Sciatic nerve (tissue), 2 donors: ENCODE results near the gene RNF144A. TPM values are rescaled to one million over a fixed set of nuclear protein-coding genes. Genes with fewer than 3 reads are reported as not detected.
"Not testable (repeated sequence)": the region's sequence is repeated elsewhere in the genome, so short reads cannot be mapped to it uniquely, and the experiment has no call there.

ENCODE experiments used
- ATAC-seq: fragments of 200-7000 bp; cut with Tn5 transposase; one replicate; pipeline ENCODE4 v1.9.1; 2020; ENCODE audit warnings: mild to moderate bottlenecking, moderate library complexity
- DNase-seq: peaks from one replicate; pipeline ENCODE4 v3.0.0-alpha.2; 2020; ENCODE audit warnings: low spot score
- intact Hi-C: fragments of 100-400 bp; cut with DNase I; formaldehyde crosslinking; loops from one replicate; pipeline ENCODE4 v1.14.2; 2022
- total RNA-seq: library from RNA; stranded (reverse); fragmentation: NEBNext Ultra II Directional; extraction: Animal tissue kit (Norgen Biotek cat#: 25700); gene quantifications from one replicate; pipeline ENCODE4 v1.2.1, GENCODE V29; 2021
- donor health status: DM: no; HTN: no; CAD: no.
- donor health status: DM: no; HTN: no; CAD: no.

The RNF144A gene
- total RNA-seq, 1 donor from 2014 or later: 42.5 TPM

DNA sequence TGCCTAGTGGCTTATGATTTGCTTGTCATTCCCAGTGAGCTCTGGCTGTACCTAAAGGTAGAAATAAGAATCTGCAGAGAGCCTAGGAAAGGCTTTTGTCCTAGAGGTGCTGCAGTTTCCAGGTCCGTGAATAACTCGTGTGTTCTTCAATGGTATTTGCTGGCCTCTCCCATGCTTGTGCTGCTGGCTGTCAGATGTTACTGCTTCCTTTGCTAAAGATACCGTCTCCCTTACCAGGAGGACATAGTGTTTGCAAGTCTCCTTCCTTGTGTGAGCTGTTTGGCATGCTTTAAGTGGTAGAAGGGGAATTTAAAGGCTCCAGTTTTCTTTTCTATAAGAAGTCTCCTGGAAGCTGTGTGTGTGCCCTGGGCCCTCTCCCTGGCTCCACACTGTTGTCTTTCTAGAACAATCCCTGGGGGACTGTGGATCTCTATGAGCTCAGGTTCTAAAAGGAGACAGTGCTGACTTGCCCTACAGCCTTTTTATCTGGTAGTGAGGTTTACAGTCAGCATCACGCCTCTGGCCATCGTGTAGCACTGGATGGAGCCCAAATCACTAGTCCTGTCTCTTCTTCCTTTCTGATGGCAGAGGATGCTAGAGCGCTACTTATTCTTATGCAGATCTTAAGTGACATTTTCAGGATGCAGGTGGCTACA, 65.8 kb downstream of the RNF144A start:
- intact Hi-C loops: no loop called here
- ATAC-seq (no peak), DNase-seq (no peak)

DNA sequence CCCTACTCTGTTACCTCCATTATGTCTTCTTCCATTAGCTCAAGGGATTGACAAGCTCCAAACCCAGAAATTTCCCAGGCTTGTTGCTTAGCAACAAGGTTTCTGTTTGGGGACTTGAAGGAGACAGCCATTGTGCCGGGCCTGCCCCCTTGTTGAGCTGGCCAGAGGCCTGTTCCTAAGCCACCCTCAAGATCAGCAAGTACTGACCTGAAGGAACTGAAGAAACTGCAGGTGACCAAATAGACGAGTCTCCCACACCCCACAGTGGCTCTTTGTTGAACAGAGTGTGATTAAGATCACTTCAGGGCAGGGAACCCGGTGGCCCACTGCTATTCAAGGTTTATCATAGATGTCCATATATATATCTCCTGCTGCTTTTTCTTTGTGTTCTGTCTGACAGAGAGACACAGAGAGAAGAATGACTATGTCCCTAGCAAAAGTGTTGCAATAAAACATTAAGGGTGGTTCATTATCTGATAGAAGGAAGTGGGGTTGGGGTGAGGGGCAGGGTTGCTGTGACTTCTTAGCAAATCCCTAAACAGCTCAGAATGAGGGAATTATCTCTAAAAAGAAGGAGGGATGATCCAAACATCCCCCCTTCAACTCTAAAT, 69.2 kb downstream of the RNF144A start:
- intact Hi-C loops: no loop called here
- peak; percentile 84 for ATAC-seq
- no peak for DNase-seq

DNA sequence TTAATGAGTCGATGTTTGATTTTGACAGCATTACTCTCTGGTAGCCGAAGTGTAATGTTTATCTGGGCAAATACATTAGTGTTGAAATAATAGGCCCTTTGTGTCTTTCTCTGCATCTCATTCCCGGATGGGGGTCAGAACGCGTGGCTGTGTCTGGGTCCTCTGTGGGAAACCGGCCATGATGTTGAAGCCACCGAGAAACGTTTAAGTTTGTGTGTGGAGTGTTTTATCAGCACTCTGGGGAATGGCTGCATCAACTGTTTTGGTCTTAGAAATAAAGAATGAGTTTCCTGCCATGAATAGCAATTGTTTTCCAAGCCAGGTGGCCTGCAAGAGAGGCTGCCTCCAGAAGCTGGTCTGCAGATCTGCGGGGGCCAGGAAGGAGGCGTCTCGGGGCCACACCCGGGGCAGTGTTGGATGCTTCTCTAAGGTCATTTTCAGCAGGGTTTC, 69.7 kb downstream of the RNF144A start:
- intact Hi-C loops: no loop called here
- DNase-seq (no peak), ATAC-seq (peak; percentile 82)

DNA sequence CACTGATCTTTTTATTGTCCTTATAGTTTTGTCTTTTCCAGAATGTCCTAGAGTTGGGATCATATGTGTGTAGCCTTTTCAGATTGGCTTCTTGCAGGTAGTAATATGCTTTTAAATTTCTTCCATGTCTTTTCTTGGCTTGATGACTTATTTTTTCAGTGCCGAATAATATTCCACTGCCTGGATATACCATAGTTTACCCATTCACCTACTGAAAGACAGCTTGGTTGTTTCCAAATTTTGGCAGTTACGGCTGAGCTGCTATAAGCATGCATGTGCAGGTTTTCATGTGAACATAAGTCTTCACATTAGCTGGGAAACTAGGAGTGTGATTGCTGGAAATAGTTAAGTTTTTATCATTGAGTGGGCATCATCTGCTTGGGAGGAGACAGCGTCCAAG, 73.7 kb downstream of the RNF144A start:
- no peak for DNase-seq
- ATAC-seq: no peak
- intact Hi-C loops: no loop called here

DNA sequence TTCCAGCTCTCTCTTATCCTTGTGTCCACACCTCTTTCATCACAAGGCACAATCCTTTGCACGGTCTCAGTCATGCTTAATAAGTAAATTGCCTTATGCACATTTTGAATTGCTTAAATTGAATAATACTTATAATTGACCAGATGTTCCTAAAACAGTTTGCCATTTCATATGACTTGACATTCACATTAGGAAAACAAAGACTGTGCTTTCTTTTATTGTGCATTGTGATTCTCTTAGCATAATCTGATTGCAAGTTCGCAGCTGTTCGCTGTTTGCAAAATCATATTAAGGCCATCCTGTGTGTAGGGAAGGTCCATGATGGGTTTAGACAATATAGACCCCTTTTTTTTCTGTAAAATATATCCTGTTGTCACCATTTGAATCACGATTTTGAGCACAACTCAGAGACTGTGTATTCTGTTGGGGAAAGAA, 75.6 kb downstream of the RNF144A start:
- intact Hi-C loops: no loop called here
- DNase-seq: no peak
- ATAC-seq: peak; percentile 37

DNA sequence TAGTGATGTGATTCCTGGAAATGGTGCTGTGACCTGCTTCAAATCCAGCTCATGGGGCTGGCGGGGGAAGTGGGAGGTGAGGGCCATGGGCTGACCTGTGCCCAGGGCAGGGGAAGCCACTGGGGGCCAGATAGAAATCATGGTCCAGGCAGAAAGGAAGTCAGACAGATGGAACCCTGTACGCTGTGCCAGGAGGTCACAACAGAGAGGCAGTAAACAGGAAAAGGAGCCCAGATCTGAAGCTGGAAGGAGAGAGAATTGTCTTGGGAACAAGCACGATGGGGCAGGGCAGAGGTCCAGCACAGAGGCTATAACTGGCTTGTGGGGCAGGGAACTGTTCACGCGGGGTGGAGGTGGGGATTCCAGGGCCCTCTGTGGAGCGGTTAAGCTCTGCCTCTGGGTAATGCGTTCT, 76.0 kb downstream of the RNF144A start:
- intact Hi-C loops: no loop called here
- peak; percentile 81 for ATAC-seq
- peak; percentile 82 for DNase-seq

DNA sequence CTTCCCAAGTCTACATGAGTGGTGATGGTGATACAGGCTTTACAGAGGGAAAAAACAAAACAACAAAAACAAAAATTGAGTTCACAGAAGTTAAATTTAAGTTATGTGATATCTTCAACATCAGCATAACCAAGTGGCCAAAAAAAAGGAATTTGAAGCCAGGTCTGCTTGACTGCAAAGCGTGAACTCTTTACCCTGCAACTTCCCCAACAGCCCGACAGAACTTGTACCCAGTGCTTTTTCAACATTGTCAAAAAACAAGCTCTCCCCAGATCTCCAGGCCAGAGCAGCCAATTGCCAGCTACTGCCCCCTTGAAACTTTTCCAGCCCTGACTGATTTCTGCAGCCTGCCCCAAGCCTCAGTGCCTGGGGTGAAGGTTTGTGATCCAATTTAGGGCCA, 76.7 kb downstream of the RNF144A start:
- DNase-seq (no peak), ATAC-seq (peak; percentile 8)
- intact Hi-C loops: no loop called here

DNA sequence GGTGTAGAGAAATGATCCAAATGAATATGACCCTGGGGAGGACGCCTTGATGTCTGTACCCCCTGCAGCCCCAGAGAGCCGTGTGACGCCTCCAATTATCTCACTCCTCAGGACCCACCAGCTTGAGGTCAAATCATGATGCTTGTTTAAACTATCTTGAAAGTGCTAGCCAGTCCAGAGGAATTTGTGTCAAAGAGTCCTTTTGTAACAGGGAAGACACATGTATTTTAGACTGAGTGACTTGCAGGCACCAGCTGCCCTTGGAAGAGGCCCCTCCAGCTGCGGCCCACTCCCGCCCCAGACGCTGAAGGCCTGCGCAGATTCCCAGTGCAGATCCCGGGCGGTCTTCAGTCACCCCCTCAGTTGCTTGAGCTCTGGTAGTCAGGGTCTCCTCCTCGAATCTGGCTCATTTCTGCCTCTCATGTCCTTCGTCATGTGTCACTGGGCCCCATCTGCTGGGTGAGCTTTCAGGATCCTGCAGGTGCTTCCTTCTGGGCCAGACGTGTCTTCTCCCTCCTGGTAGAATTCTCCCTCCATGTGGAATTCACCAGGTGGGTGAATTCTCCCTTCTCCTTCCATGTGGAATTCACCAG, 77.4 kb downstream of the RNF144A start:
- intact Hi-C loops: no loop called here
- DNase-seq: no peak

DNA sequence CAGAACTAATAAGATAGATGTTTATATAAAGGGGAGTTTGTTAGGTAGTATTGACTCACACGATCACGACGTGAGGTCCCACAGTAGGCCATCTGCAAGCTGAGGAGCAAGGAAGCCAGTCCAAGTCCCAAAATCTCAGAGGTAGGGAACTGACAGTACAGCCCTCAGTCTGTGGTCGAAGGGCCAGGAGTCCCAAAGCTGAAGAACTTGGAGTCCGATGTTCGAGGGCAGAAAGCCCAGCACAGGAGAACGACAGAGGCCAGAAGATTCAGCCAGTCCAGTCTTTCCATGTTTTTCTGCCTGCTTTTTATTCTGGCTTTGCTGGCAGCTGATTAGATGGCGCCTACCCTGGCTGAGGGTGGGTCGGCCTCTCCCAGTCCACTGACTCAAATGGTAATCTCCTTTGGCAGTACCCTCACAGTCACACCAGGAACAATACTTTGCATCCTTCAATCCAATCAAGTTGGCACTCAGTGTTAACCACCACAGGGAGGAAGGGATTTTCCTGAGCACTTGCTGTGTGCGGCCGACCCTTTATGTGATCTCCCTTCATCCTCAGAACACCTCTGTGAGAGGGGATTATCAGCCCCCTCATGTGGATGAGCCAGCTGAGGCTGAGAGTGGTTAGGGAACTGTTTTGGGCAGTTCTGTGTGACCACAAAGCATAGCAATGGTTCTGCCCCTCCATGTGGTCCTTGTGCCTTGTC, 78.3 kb downstream of the RNF144A start:
- no peak for DNase-seq
- intact Hi-C loops: no loop called here
- peak; percentile 27 for ATAC-seq

More for the DNA sequence above, 77.4 kb downstream of the RNF144A start:
- peak; percentile 65 for ATAC-seq

DNA sequence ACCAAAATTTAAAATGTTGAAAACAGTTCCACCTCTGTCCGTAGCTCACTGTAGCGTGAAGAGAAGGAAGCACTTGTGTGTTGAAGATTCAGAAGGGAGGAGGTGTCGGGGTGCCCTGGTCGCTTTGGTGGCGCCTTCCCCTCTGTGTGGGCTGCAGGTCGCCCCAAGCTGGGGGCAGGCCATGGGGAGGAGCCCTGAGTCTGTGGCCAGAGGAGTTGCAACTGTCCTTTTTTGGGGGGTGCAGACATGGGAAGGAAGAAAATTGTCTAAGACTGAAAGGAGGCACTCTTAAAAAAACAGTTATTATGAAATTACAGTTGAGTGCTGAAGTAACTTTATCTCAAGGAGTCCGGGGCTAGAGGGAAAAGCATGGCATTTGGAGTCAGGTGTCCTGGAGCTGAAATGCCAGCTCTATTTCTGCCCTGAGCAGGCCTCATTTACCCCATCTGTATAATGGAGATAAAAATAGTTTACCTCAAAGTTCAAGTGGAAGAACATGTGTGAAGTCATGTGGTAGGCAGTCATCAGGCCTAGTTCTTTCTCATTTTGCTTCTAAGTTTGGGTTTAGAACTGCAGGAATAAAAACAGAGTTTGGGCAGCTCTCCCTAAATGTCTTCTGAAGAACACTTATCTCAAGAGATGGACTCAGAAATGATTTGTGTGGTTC, 82.1 kb downstream of the RNF144A start:
- intact Hi-C loops: no loop called here
- DNase-seq (no peak), ATAC-seq (no peak)

DNA sequence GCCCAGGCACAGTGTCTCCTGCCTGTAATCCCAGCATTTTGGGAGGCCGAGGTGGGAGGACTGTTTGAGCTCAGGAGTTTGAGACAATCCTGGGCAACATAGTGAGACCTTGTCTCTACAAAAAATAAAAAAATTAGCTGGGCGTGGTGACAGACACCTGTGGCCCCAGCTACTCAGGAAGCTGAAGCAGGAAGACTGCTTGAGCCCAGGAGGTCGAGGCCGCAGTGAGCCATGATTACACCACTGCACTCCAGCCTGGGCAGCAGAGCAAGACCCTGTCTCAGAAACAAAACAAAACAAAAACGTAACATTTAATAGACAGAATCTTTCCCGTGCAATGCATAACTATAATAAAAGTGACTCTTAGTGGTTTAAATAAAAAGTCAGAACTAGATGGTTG, 84.2 kb downstream of the RNF144A start:
- ATAC-seq, intact Hi-C loops, DNase-seq: not testable (repeated sequence)

DNA sequence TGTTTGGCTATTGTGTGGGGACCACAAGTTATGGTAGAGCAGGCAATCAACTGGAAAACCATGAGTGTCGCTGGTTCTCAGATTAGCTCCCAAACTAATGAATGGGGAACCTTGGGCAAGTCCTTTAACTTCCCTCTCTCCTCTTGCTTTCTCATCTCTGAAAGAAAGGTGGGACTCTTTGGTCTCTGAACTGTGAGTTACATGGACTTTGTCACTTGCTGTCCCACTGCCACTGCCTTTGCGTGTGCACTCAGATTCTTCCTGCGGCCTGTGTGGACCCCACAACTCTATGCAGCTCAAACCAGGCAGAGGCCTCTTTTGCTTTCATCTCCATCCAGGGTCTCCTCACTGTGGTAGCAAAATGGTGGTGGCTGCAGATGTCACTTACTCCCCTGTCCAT, 86.7 kb downstream of the RNF144A start:
- no peak for DNase-seq
- no peak for ATAC-seq
- intact Hi-C loops: no loop called here

DNA sequence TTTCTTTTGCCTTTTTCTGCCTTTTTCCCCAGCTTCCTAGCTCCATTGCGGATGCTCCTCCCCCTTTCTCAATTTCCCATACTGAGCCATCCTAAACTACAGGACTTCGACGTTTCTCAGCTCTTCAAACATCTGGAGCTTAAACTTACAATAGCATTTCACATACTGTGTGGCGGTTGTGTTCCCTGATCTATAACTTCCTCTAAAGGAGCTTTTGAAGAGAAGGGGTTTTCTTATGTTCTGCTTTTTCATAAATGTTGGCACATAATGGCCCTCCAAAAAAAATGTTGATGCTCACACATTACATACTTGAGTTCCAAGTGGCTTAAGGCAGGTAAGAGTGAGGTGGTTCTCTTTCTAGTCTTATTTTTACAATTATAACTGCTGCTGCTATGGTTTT, 87.4 kb downstream of the RNF144A start:
- ATAC-seq: no peak
- intact Hi-C loops: loop anchor here (1.0 kb wide), 1 partner anchor 34 kb away; no protein-coding TSS in a partner anchor

DNA sequence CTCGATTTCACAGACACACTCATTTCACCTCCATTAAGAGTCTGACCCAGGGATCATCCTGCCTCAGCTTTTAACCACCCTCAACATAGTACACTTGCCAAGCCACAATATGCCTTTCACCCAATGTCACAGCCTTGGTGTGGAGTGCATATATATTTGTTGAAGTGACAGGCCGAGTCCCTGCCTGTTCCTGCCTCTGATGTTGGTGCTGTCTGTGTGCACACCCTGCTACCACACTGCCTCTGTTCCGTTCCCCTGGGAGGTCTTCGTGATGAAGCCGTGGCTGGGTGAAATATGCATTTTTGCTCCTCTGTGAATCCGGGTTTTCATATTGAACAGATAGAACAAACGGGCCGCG, 90.3 kb downstream of the RNF144A start:
- DNase-seq: no peak
- ATAC-seq: no peak
- intact Hi-C loops: no loop called here

More for the DNA sequence above, 87.4 kb downstream of the RNF144A start:
- no peak for DNase-seq

DNA sequence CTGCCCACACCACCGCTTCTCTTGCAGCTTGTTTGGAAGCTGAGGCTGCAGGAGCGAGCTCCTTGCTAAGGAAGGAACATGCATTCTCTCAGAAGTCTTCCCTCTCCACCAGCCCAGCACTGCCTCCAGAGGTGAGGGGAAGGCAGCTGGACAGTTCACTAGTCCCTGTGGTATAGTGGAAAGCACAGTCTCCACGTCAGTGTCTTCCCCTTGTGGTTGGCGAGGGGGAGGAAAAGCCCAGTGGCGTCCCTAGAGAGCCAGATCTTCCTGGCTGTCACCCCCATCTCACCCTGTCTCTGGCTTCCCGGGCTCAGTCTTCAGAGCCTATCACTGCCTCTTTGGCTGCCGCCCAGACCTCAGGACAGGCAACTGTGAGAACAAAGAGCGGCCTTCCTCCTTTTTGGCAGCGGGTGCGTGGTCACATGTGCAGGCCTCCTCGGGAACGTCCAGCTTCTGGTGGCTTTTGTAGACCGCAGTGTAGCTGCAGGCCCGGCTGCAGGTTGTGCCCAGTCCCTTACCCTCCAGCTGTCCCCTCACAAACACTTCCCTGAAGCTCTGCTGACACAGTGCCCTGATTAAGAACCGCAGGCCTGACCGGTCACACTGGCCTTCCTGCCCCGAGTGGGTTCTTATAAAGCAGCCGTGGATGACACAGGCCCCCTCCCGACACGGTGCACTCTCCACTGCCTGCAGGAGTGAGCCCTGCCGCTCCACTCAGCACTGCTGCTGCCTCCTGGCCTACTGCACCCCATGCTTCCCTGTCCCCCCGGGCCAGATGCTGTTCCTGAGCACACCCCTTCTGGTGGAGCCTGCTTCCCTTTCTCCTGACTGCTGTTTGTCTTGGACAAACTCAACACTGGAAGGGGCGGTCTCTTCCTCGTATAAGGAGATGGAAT, 90.9 kb downstream of the RNF144A start:
- intact Hi-C loops: no loop called here
- DNase-seq: peak; percentile 95

DNA sequence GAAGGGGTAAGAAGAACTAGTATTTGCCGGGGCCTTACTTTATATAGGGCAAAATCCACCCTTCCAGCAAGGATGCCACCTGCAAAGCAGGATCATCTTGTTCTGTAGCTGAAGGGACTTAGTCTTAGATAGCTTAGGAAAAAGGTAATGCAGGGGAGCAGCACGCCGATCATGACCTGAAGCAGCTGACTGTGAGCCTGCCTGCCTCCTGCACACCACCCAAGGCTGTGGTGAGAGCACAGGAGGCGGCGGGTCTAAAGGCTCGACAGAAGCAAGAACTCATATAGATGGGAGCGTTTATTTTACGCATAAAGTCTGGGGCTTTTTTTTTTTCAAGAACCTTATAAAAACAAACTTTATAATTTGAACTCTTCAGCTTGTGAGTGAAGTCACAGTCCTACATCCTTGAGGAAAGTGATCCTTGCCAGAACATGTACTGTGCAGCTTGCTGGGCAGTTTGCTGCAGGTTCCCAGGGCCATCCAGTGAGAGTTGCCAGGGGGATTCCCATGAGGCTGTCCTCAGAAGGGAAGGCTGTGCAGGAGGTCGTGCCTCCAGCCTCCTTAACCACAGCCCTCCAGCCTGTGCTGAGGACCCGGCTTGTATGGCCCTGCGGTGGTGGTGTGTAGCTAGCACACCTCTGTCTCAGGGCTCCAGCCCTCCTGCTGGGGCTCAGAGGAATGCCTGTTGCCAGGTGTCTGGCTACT, 92.1 kb downstream of the RNF144A start:
- no peak for DNase-seq
- ATAC-seq: no peak
- intact Hi-C loops: no loop called here

More for the DNA sequence above, 90.9 kb downstream of the RNF144A start:
- peak; percentile 90 for ATAC-seq

DNA sequence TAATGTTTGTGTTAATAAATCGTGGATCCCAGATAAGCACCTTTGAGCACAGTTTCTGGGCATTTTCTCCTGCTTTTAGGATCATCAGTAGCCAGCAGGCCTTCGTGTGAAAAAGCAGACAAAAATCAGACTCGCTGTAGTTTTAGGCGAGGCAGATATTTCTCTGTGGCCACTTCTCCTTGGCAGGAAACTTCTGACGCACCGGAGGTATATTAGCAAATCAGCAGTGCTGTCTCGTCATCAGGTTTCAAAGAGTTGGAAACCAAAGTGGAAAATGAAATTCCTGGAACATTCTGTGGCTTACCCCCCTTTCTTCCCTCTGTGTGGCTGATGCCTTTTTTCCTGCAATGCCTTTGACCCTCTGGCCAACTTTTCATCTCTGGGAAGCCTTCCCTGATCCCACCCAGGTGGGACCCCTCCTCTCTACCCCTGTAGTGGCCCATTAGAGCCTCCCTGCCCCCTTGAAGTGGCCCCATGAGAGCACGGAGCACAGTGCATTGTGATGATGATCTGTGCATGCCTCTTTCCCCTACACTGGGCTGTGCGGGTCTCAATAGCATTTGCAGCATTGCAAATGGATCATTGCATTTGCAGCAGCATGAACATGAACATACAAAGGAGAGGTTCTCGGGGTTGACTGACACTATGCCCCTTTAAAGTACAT, 93.3 kb downstream of the RNF144A start:
- intact Hi-C loops: no loop called here
- ATAC-seq (peak; percentile 65), DNase-seq (no peak)
